ENCODE measurements around the gene EMSY.
"Not testable (repeated sequence)": the region's sequence is repeated elsewhere in the genome, so short reads cannot be mapped to it uniquely, and the experiment has no call there.

The EMSY gene

DNA sequence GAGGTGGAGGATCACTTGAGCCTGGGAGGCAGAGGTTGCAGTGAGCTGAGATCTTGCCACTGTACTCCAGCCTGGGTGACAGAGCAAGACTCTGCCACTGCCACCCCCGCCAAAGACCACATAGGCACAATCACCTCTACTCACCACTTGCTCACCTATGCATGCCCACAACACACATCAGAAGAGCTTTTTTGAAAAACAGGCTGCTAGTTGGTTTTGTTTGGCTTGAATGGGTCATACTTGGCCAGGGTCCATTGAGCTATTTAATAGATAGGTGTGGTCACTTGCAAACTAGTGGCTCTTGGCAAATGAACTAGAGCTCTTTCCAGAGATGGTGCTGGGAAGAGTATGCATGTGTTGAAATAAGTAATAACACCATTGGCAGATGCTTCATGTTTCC, 80.1 kb downstream of the EMSY start:
- no peak for DNase-seq

DNA sequence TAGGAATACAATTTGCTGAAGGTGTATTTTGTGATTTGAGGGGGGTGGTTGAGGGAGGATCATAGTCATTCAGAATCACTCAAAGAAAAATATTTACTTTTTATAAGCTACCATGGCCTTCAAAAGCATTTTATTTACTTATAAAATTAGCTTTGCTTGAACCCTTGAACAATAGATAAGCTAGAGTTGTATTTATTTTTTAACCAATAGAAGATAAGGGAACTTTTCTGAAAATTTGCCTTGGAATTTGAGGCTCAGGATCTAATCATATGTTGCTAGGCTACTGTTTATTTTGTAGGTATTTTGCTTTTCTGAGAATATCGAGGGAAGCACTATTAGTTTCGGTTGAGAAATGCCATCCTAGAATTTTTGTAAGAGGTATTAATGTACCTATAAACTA, 82.1 kb downstream of the EMSY start:
- no peak for DNase-seq

DNA sequence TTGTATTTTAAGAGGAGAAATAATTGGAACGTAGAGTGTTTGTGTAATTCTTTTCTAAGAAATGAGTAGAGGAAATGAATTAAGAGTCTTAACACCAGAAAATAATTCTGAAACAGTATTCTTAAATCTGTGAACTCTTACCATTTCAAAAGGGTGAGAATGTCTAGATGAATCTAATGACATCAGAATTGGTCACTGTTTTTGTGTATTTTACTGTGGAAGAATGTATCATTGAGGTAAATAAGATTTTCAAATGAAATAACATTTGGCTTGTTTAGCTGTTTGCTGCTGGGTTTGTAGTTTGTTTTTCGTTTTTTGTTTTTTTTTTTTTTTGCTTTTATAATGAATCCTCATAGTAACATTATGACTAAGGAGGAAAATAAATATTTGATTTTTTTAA, 97.6 kb downstream of the EMSY start:
- no peak for DNase-seq

DNA sequence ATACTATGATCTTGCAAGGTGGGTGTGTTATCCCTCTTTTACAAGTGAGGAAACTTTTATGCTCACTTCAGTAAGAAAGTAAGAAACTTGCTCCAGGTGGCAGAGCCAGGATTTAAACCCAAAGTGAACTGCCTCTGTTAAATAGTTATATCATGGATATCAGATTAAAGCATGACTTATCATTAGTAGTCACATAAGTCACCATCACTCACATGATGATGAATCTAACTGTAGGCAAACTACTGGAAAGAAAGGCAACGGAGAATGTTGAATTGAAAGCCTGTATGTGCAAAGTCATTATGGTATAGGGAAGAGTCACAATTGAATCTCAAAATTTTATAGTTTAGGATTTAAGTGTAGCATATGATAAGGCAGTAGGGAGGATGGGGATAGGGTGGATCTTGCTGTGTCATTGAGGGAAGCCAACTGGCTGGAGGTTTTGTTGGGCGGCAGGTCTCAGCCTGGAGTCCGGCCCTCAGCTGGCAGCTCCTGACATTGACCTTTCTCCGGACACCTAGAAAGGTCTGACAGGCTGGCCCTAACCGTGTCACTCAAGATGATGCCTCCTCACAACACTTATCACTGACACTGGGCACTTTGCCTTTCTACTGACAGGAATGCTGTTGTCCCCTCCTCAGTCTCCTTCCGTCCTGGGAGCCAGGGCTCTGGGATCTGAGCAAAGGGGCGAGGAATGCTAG, 98.3 kb downstream of the EMSY start:
- no peak for DNase-seq

DNA sequence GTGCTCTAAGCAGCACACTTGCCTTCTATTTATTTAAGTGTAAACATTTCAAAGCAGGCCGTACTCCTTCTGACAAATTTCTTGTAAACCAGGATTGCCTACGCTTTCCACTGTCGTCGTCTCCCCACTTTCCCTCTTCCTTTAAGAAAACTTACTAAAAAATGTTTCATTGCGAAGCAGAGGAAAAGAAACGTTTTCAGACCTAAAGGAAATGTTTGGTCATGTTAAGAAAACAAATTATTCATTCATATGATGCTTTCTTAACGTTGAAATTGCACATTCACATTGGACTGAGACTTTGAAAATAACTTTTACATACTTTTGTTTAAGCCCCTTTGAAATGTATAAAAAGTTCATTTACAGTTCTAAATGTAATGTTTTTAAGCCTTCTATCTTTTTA, 106.0 kb downstream of the EMSY start:
- DNase-seq, result no peak

DNA sequence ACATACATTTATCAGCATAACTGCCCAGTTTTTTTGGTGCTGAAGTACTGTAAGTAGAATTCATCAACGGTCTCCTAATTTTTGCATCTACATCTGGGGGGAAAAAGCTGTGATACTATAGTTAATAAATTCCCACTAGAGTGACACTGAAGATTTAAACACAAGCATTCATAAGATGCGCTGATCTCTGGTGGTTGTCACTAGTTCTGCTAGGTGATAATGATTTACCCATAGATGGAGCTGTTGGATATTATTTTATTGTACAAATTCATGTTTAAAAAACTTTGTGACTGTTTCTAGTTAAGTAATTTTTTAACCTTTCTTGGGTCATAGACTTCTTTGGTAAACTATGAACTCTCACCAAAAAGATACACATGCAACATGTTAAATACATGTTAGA, 106.6 kb downstream of the EMSY start:
- DNase-seq, result peak; percentile 28 to 45

DNA sequence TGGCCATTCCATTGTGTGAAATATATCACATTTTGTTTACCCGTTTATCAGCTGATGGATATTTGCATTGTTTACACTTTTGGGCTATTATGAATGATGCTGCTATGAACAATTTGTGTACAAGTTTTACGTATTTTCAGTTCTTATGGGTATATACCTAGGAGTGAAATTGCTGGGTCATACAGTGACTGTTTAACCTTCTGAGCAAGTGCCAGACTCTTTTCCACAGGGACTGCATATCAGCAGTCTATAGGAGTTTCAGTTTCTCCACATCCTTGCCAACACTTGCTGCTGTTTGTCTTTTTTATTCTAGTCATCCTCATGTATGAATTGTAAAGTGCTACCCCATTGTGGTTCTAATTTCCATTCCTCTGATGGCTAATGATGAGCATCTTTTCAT, 108.2 kb downstream of the EMSY start:
- DNase-seq, result no peak

DNA sequence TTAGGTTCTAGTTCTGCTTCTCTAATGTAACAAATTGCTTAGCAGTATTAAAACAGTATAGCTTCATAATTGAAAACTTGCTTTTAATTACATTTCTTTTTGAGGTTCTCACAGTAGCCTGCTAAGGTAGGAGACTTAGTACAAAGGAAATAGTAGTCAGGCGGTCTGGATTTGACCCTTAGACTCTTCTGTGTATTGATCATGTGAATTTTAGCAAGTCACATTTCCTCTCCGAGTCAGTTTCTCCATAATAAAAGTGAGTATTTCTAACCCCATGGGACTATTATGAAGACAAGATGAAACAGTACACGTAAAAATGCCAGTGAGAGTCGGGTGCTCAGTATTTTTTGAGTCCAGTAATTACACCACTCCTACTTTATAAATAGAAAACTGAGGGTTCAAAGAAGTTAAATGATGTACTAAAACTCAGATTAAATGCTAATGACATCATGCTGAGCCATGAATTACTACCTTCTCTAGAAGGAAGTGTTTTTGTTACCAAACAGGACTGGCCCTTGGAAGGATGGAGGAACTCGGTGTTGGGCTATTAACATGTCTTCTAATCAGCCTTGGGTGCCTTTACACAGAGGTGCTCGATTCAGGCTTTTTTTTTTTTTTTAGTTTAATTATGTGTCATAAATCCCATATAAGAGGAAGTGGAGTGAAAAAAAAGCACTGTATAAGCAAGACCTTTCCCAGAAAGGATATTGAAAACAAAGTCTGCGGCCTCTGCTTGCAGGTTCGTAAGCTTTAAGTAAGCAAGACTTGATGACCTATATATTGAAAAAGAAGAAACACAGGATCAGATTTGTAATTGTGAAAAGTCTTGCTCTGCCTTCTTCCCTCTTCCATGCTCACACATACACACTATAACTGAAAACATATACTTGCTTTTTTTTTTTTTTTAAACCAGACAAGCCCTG, 109.0 kb downstream of the EMSY start:
- DNase-seq, result no peak

DNA sequence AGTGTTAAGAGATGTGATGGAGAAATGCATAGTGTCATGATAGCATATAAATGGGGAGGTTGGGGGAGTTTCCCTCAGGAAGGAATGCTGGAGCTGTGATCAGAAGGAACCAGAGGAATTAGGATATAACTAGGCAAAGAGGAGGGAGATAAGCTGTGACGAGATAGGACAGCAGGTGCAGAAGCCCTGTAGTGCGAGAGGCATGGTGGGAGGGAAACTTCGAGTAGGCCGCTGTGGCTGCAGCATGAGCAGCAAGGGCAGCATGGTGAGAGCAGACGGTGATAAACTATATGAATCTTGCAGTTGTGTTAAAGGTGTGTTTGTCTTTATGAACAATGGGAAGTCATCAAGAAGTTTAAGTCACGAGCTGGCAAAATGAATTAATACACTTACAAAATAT, 109.9 kb downstream of the EMSY start:
- DNase-seq, result no peak

DNA sequence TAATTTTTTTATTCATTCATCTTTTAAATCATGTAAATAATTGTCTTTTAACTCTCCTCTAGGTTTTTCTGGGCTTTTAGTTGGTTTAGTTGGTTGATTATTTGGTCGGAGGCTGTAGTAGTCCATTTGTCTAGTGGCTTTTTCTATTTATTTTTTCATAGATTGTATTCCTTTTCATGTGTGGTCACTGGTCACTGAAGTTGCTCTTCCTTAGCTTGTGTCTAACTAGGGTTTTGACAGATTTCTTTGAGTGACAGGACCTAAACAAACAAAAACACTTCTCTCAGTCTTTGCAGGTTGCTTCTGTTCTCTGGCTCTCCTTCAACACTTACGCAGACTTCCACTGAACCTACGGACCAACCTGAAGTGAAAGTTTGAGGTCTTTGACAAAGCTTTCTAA, 112.6 kb downstream of the EMSY start:
- no peak for DNase-seq

DNA sequence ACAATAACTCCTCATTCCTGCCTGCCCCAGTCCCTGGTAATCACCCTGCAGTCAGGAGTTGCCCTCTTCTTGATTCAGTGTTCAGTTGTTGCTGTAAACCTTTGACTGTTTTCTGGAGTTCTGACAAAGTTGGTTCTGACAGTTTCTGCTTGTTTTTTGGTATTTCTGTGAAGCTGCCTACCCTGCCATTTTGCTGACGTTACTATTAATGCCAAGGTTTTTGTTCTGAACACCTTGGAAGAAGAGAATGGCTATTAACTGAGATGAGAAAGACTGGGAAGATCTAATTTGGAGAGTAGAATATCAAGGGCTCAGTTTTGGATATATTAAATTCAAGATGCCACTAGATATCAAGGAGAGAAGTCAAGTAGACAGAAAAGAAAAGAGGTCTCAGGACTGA, 113.7 kb downstream of the EMSY start:
- DNase-seq, result no peak

DNA sequence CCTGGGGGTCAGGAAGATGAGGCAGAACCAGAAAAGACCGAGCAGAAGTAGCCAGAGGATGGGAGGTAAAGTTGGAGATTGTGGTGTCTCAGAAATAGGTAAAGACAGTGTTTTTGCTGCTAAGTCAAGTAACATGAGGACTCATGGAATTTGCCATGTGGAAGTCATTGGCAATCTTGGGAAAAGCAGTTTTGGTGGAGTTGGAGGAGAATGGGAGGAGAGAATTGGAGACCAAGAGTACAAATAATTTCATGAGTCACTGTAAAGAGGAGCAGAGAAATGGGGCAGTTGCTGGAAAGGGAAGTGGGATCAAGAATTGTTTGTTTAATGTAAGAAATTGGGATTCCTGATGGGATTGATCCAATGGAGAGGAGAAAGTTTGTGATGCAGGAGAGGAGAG, 114.1 kb downstream of the EMSY start:
- DNase-seq, result no peak

DNA sequence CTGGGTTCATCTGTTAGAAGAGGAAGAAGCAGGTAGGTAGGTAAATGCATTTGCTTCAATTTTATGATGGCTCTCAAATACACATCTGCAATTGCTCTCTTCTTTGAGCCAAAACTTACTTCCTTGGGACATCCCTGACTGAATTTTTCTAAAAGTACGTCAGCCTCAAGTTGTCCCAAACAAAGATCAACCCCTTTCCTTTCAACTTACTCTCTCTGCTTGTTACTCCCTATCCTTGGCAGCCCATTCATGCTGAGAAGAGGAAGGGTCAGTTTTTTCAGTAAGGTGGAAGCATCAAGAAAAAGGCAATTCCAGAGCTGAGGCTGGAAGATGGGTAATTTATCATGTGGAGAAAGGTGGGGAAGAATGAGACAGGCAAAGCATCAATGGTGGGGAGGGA, 114.5 kb downstream of the EMSY start:
- no peak for DNase-seq

DNA sequence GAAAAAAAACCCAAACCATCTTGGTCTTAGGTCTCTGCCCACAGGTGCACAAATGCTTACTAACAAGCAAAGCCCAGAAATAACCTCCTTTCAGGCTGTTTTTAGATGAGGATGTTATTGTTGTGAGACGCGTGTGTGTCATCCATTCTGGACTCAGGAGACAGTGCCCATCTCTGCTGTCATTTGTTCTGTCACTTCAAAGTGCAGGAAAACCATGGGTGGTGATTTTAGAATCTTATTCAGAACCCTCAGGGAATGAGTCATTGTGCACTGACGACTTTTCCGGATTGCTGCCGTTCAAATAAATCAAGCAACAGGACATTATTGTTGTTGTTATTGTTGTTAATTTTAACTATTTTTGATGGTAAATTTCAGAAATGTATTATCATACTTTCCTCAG, 115.4 kb downstream of the EMSY start:
- DNase-seq, result no peak

DNA sequence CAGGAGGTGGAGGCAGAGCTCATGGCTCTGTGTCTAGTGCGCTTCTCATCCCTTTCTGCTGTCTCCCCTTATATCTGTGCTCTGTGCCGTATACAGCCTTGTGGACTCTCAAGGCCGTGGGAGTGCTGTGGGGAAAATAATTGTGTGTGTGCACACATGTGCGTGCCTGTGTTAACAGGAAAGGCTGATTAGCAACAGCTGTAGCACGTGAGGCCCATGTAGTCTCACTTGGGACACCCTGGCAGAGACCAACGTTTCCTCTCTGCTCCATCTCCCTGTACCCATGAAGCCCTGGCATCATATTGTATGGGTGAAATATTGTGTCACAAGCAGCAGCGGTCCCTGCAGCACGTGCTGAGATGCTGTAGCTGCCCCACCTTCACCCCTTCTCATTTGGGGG, 116.4 kb downstream of the EMSY start:
- no peak for DNase-seq

DNA sequence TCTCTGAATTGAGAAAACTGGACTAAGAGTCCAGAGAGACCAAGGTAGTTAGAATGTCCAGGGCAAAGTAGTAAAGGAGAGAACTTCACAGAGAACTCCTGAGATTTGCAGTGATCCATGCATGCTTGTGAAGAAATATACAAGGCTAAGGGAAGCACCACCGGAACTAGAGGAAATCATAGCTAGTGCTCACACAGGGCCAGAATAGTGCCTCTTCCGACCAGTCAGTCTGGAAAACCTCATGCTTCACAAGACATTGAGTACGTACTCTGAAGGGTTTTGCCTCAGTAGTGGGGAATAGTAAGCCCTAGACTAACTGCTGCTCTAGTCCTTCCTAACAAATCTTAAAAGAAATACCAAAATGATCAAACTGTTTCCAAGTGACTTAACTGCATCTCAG, 117.7 kb downstream of the EMSY start:
- no peak for DNase-seq

DNA sequence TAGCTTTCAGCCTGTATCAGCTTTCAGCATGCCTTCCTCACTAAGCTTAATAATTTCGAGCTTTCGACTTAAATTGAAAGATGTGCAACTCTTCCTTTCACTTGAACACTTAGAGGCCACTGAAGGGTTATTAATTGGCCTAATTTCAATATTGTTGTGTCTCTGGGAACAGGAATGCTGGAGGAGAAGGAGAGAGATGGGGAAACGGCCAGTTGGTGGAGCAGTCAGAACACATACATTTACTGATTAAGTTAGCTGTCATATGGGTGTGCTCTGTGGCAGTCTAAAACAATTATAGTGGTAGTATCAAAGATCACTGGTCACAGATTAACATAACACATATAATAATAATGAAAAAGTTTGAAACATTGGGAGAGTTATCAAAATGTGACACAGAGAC, 119.5 kb downstream of the EMSY start:
- no peak for DNase-seq

DNA sequence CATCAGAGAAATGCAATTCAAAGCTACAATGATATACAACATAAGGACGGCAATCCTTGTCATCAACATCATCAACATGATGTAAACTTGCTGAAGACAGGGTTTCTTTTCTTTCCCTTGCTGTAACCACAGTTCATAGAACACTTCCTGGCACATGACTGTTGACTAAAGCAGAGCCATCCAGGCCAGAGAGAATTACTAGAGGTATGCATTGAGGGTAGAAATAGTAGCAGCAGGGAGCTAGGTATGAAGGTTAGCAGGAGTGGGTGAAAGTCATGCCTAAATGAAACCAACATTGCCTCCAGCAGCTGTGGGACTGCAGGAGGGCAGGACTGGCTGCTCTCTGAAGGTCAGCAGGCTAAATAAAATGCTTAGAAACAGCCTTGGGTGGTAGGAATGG, 122.0 kb downstream of the EMSY start:
- peak; percentile 40 to 45 for DNase-seq

DNA sequence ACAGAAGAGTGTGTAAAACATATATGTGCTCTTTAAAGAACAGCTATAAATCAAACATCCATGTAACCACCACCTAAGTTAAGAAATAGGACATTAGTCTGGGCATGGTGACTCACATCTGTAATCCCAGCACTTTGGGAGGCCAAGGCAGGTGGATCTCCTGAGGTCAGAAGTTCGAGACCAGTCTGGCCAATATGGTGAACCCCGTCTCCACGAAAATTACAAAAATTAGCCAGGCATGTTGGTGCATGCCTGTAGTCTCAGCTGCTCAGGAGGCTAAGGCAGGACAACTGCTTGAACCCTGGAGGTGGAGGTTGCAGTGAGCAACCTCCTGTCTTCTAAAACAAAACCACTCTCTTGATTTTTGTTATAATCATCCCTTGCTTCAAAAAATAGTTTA, 122.4 kb downstream of the EMSY start:
- DNase-seq, result no peak

DNA sequence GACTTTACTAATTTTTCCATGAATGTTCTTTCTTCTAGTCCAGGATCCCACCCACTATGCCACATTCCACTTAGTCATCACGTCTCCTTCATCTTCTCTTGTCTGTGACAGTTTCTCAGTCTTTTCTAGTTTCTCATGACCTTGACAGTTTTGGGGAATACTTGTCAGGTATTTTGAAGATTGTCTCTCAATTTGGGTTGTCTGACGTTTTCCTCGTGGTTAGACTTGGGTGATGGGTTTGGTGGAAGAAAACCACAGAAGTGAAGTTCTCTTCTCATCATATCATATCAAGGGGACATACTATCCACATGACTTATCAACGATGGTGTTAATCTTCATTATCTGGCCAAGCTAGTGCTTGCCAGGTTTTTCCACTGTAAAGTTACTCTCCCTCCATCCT, 123.3 kb downstream of the EMSY start:
- DNase-seq, result no peak

DNA sequence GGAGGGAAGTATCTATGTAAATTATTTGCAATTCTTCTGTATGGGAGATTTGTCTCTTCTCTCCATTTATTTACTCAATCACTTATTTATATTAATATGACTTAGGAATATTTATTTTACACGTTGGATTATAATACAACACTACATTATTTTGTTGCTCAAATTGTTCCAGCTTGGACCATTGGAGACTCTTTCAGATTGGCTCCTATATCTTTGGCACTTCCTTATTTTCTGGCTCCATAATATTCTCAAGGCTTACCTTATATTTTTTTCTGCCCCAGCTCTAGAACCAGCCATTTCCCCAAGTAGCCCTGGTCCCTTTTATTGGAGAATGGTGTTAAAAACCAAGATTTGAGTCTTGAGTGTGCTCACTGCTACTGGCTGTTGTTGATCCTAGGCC, 123.8 kb downstream of the EMSY start:
- no peak for DNase-seq

DNA sequence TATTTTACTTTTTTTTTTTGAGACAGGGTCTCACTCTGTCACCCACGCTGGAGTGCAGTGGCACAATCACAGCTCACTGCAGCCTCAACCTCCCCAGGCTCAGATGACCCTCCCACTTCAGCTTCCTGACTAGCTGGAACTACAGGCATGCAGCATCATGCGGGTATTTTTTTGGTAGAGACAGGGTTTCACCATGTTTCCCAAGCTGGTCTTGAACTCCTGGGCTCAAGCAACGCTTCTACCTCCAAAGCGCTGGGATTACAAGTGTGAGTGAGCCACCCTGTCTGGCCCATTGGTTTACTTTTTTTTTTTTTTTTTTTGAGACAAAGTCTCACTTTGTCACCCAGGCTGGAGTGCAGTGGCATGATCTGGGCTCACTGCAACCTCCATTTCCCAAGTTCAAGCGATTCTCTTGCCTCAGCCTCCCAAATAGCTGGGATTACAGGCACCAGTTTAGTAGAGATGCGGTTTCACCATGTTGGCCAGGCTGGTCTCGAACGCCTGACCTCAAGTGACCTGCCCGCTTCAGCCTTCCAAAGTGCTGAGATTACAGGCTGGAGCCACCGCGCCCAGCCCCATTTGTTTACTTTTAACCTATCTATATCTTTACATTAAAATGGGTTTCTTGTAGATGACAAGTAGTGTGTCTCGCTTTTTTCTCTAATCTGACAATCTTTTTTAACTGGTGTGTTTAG, 127.5 kb downstream of the EMSY start:
- DNase-seq, result not testable (repeated sequence)

DNA sequence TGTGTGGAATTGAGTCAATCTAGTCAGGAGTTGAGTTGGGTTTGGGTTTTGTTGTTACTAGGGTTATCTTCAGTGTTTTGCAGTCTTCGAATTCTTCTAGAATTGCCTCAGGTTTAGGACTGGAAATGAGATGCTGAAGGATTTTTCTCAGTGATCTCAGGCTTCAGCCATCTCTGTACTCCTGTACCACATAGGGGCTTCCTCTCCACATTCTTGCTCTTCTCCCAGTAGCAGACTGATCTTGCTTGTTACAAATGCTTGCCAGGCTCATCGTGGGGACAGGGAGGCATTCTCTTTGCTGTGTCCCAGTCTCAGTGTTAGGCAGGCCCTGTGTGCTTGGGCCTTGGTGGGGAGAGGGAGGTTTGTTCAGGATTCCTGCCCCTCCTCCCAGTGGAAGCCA, 129.6 kb downstream of the EMSY start:
- DNase-seq, result no peak

DNA sequence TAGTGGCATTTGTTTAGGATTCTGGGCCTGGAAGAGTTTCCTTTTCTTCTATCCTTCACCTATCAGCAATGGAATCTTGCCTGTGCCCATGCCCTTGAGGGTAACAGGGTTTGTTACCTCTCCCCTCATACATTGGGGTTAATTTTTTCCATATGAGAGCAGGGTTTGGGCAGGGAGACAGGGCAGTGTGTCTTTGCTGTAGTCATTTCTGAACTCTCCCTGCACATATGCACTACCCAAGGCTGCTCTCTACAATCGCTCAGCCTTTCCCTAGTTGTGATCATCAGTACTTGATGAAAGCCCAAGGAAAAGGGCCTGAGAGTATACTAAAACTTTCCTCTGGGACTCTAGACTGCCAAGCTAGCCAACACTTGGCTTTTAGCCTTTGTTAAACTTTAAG, 130.1 kb downstream of the EMSY start:
- DNase-seq, result no peak
